Cerebellar cortex (tissue), 1 donor: ENCODE data around the gene HDAC4.

Source experiments
- DNase-seq: peaks from one replicate; pipeline ENCODE4 v3.0.0-alpha.2; 2015; ENCODE audit warnings: low spot score

Gene HDAC4

DNA sequence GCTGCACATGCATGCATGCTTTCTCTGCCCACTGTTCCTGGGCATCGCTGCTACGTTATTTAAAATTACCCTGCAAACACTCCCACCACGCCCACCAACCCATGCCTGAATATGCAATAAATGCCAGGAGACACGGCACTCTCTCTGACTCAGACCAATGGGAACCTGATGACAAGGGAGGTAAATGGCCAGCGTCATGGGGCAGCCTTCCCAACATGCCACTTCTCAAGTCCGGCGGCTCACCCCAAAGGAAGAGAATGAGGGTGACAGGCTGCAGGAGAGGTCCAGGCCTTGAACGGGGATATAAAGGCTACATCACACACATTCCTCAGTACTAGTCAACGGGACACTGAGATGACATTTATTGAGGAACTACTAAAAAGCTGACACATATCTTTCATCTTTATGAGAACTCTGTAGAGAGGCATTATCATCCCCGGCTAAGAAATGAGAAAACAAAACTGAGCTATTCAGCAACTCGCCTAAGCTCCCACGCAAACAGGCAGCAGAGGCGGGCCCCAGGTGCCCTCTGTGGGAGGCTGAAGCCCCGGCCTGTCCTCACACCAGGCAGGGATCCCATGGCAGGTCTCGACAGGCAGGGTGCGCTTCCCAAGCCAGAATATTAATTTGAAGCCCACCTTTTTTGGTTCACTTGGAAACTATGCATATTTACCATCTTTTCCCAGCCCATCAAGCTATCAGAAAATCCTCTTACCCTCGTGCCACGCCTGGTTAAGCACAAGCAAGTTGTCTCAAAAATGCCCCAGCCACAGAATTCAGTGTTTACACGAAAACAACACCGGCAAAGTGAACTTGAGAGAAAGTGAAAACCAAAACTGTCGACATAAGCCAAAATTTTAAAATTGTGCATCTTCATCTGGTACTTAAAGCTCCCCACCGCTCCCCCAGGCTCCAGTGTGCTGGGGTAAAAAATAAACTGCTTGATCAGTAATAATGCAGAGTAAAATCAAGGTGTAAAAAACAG is 166.3 kb downstream of the HDAC4 start:
- DNase-seq: no peak

GRCh38 chr2:239233576-239233975 is 167.2 kb downstream of the HDAC4 start:
- DNase-seq: no peak

- DNase-seq: no peak
Measured at GRCh38 chr2:239232195-239232578, 168.6 kb downstream of the HDAC4 start.

- no peak for DNase-seq
Measured at GRCh38 chr2:239231231-239232194, 169.3 kb downstream of the HDAC4 start.

DNA sequence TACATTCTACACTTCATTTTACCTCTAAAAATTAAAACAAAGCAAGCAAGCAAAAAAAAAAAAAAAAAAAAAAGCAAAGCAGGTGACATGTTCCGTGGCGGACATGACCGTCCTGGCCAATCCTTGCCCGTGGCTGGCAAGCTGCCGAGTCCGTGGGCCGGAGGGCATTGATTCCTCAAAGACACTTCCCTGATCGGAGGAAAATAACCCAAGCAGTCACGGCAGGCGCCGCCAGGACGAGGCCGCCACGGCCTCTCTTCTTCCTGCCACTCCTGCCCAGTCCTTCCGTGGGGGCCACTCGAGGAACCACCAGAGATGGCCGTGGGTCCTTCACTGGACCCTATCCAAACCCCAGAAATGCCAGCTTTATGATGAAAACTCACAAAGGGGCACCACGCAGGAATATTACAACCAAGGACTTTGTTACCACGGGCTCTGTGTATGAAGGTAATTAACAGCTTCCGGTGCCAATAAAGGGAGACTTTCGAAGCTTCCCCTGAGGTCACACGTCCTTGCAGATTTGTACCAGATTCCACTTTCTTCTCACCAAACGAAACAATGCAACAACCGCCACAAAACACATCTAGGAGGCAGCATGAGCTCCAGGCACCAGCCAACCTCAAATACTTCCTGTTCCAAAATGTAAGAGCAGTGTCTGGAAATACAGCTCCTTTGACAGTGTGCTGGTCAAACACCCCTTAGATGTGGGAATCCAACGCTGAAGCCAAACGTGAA is 170.3 kb downstream of the HDAC4 start:
- no peak for DNase-seq

GRCh38 chr2:239229545-239230279 is 171.1 kb downstream of the HDAC4 start:
- DNase-seq: no peak

DNA sequence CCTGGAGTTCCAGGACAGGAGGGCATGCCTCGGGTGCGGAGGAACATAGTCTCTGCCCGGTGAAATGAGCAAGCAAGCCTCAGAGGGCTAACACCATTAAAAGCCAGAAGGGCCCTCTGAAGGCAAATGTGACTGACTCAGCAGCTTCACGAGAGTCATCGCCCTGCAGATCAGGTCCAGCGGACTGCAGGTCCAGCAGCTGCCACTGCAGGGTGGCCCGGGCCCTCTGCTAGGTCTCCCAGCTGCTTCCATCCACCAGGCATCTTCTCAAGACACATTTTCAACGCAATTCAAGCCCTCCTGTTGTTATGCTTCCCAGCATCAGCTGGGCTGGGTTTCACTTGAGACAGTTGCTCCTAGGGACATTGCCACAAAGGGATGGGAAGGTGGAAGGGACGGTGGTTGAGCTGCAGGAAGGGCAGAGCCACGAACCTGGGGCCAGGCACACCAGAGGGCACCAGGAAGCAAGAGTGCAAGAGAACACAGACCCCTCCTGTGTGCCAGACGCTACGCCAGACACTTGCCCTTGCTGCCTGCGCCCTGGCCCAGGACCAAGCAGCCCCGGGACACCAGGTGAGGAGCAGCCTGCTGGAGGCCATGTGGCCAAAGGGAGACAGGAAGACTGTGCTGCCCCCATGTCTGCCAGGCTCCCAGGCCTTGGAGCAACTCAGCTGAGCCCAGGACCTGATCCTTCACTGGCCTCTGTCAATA is 173.0 kb downstream of the HDAC4 start:
- no peak for DNase-seq

DNA sequence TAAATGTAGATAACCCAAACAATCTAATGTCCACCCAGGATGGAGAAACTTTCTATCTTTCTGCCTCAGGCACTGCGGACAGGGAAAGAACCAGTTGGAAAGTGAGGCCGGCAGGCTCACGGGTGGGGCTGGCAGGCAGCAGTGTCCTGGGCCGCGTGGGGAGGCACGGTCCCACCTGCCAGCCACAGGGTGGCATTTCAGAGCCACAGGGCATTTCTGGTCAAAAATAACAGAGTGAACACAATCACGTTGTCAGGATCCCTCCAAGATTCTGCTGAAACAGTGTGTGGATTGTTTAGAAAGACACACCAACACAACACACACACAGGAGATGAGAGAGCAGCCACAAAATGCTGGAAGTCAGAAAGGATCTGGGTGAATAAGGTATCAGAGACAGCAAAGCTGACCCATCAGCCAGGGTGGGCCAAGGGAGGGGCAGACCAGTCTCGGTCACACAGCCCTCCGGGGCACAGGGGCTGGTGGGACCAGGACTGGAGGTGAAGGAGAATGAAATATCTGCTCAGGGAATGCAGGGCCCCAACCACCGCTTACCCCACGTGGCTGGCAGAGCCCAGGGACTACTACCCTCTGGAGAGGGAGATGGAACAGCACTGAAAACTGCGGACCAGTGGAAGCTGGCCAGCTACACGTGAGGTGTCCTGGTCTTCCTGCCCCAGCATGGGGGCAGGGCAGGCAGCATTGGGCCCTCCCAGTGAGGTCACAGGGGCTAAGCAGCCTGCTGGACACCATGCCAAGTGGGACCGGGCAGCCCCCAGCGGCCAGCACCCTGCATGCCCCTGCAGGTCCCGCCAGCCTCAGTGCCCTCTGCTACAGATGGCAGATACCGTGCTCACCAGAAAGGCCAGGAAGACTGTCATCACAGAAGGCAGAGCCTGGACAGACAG is 173.9 kb downstream of the HDAC4 start:
- no peak for DNase-seq

GRCh38 chr2:239225871-239226561 is 174.8 kb downstream of the HDAC4 start:
- DNase-seq: no peak

DNA sequence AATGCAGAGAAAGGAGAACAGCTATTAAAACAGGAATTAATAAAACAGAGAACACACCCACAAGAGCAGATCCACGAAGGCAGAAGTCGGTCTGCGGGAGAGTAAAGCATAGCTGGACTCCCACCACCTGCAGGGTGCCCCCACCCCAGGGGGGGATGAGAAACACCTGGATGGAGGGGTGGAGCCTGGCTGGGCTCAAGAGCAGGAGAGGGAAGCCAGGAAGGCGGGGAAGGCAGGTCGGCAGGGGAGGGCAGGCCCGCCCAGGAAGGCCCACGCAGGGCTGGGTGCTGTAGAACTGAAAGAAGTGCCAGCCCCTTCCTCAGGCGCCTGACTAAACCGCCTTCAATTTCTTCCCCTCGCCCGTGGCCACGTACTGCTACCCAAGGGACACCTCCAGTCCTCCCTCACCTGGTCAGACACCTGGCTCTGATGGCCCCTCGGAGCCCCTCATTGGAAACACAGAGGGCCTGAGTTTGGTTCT is 175.4 kb downstream of the HDAC4 start:
- no peak for DNase-seq

GRCh38 chr2:239224955-239225354 is 175.9 kb downstream of the HDAC4 start:
- DNase-seq: no peak

GRCh38 chr2:239224199-239224570 is 176.6 kb downstream of the HDAC4 start:
- no peak for DNase-seq

GRCh38 chr2:239223310-239224198 is 177.3 kb downstream of the HDAC4 start:
- DNase-seq: no peak

DNA sequence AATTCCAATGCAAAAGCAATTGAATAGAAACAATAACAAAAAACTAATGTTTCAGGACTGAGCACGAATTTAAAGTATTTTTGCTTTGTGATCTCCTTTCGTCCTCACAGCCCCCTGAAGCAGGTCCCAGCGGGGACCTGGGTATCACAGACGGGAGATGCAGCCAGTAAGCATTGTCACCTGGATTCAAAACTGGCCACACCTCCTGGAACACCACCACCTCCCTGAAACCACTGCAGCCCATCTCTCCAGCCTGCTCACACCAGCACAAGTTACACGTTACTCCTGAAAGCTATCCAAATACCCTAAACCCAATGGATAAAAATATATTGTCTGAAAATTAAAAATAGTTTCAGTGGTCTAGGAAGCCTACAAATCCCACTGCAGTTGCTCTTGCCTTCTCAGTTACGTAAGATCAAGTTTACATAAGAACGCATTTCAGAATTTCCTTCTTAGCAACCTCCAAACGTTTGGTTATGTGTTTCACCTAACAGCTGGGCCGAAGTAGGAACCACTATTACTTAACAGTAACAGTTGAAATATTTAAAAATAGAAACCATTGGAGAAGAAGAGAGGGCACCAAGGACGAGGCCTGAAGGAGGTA is 178.0 kb downstream of the HDAC4 start:
- DNase-seq: peak; percentile 30

- no peak for DNase-seq
Measured at GRCh38 chr2:239222312-239222660, 178.5 kb downstream of the HDAC4 start.

DNA sequence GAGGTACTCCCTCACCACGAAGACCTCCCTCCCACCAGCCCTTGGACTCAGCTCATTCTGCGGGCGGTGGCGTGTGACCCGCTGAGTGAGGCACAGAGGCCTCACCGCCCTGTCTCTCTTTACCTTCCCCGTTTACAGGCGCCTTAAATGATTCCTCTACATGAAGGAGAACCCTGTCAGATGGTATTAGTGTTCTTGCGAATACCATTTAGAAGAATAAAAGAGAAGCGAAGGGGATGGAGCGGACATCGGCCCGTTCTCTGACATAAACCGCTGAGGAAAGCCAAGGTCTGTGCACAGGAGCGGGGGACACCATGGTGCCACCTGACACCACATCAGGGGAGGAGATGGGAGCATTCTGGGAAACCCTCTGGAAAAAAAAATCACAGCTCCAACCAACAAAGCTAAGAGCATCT is 179.8 kb downstream of the HDAC4 start:
- DNase-seq: no peak

DNA sequence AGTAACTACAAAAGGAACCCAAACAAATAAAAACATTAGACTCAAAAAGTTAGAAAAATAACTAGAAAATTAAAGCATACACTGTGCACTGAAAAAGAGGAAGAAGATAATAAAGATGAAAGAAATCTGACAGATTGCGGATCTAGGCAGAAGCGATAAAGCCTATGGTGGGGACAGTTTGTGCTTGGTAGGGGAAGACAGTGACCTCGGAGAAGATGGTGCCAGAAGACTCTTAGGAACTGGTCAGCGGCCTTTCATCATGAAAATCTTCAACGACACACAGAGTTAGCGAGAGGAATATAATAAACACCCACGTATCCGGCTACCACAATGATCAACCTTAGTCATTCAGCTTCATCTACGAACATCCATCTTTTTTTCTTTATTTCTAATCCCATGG is 180.5 kb downstream of the HDAC4 start:
- no peak for DNase-seq
